Fibroblast of lung (primary cell): Measurements from ENCODE around the gene MAMDC4. TPM values are rescaled to one million over a fixed set of nuclear protein-coding genes. Genes with fewer than 3 reads are reported as not detected.
"Not testable (repeated sequence)": the region's sequence is repeated elsewhere in the genome, so short reads cannot be mapped to it uniquely, and the experiment has no call there.

Source experiments
- DNase-seq, 2 donors: peaks; one replicate each; pipeline versions ENCODE4 v3.0.0 to v3.0.0-alpha.2; 2010; ENCODE audit warnings: low read depth in 2 of 2
- H2AFZ ChIP-seq: 2 replicates; pipeline ENCODE4 v1.5.1; 2012; ENCODE audit warnings: low read length, control low read depth, inconsistent platforms
- H3K27ac ChIP-seq: 2 replicates; pipeline ENCODE4 v1.5.1; 2011; ENCODE audit warnings: low read length, control low read depth; ENCODE audit not compliant: insufficient read depth
- H3K27me3 ChIP-seq: 2 replicates; pipeline ENCODE4 v1.5.1; 2011; ENCODE audit warnings: mild to moderate bottlenecking, low read length; ENCODE audit not compliant: control insufficient read depth, insufficient read depth
- H3K36me3 ChIP-seq: 2 replicates; pipeline ENCODE4 v1.5.1; 2011; ENCODE audit warnings: low read length; ENCODE audit not compliant: control insufficient read depth, insufficient read depth
- H3K4me1 ChIP-seq: 2 replicates; pipeline ENCODE4 v1.5.1; 2011; ENCODE audit warnings: low read length; ENCODE audit not compliant: control insufficient read depth, insufficient read depth; ENCODE audit errors: extremely low read depth
- H3K4me2 ChIP-seq: 2 replicates; pipeline ENCODE4 v1.5.1; 2011; ENCODE audit warnings: low read length, control low read depth; ENCODE audit not compliant: insufficient read depth; ENCODE audit errors: extremely low read depth
- H3K4me3 ChIP-seq, 4 experiments: fragments of 200-600 bp in 1 of 4; sonication (generic) in 1 of 4; replicated peaks in 1 of 4; 2 replicates each; pipeline ENCODE4 v1.5.1; 2011 to 2016; ENCODE audit warnings: low read length in 4 of 4, low read depth in 3 of 4, mild to moderate bottlenecking in 3 of 4, control low read depth in 2 of 4, inconsistent platforms in 1 of 4, mixed read lengths in 1 of 4; ENCODE audit not compliant: insufficient read depth in 1 of 4; ENCODE audit errors: control extremely low read depth in 1 of 4
- H3K79me2 ChIP-seq: 2 replicates; pipeline ENCODE4 v1.5.1; 2012; ENCODE audit warnings: mild to moderate bottlenecking, low read length, inconsistent platforms; ENCODE audit not compliant: control insufficient read depth, insufficient read depth
- H3K9ac ChIP-seq: 2 replicates; pipeline ENCODE4 v1.5.1; 2011; ENCODE audit warnings: mild to moderate bottlenecking, low read length, control low read depth; ENCODE audit not compliant: insufficient read depth
- H3K9me3 ChIP-seq: 2 replicates; pipeline ENCODE4 v1.5.1; 2012; ENCODE audit warnings: low read depth, low read length; ENCODE audit not compliant: control insufficient read depth, insufficient read depth
- H4K20me1 ChIP-seq: 2 replicates; pipeline ENCODE4 v1.5.1; 2011; ENCODE audit warnings: low read length; ENCODE audit not compliant: control insufficient read depth, insufficient read depth; ENCODE audit errors: extremely low read depth
- CTCF ChIP-seq, 2 donors: IDR thresholded peaks in 1 of 2; conservative IDR thresholded peaks in 1 of 2; 1 replicate in 1 of 2; 2 replicates in 1 of 2; pipeline ENCODE4 v1.5.1; 2011 to 2012; ENCODE audit warnings: low read length in 2 of 2, control low read depth in 1 of 2, inconsistent platforms in 1 of 2, low read depth in 1 of 2, mild to moderate bottlenecking in 1 of 2
- EZH2 ChIP-seq: IDR thresholded peaks from 2 replicates; pipeline ENCODE4 v1.5.1; 2012; ENCODE audit warnings: low read length, control low read depth, mild to moderate bottlenecking; ENCODE audit errors: missing control alignments
- polyA plus RNA-seq, 2 donors: library from polyadenylated mRNA; depleted of rRNA in 1 of 2; stranded (reverse) in 1 of 2; unstranded in 1 of 2; fragments of >200 nt; gene quantifications; 2 replicates each; pipeline ENCODE4 v1.2.1, GENCODE V29; 2011 to 2012; ENCODE audit warnings: missing spikeins in 1 of 2
- total RNA-seq: library from RNA; depleted of rRNA; stranded (reverse); fragments of >200 nt; gene quantifications from 2 replicates; pipeline ENCODE4 v1.2.1, GENCODE V29; 2014

MAMDC4 gene
- total and polyA plus RNA-seq, 2 donors (not counting 1 experiment from before 2014, with no cell fraction given), result 0.37 to 4.6 TPM

GRCh38 chr9:136835932-136836904 lies 15.9 kb upstream of the MAMDC4 start:
- Histone ChIP-seq H3K4me3 (no peak overlapping the region), H3K4me2 (no peak overlapping the region), H3K4me1 (peaks cover 2% of the 10 kb centered on the region), H3K9ac (no peak overlapping the region), H2AFZ (no peak overlapping the region), H3K36me3 (peaks cover 16% of the 10 kb centered on the region), H3K9me3 (no peaks in the 10 kb centered on the region), H3K27me3 (no peaks in the 10 kb centered on the region), H4K20me1 (no peaks in the 10 kb centered on the region), H3K27ac (no peak overlapping the region), H3K79me2 (no peaks in the 10 kb centered on the region)
- TF ChIP-seq EZH2 (no peak), CTCF (conservative IDR thresholded peaks at IDR 0.05 in 1 of 2, IDR thresholded peaks at IDR 0.05 in 1 of 2; ENCODE audit: low read depth in 1 of 2, low read length in 2 of 2) (no peak)
- DNase-seq, result no peak

DNA sequence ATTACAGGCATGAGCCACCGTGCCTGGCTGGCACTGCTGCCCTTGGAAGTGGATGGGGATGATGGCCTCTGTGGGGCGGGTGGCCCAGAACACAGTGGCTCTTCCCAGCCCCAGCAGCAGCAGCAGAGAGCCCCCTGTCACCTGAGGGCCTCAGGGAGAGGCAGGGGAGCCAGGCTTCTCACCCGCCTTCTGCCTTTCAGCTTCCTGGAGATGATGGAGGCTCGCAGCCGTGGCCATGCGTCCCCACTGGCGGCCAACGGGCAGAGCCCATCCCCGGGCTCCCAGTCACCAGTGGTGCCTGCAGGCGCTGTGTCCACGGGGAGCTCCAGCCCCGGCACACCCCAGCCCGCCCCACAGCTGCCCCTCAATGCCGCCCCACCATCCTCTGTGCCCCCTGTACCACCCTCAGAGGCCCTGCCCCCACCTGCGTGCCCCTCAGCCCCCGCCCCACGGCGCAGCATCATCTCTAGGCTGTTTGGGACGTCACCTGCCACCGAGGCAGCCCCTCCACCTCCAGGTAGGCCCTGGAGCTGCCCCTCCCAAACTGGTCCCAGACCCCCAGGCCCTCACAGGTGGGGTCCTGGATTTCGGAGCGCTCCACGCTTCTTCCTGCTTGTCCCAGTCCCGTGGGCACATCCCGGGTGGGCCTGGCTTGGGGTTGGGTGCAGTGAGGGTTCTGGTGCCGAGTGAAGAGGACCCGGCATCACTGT lies 14.8 kb upstream of the MAMDC4 start:
- no peak for DNase-seq
- H3K79me2 ChIP-seq, result no peaks in the 10 kb centered on the region
- no peaks in the 10 kb centered on the region for H3K9me3 ChIP-seq
- H4K20me1 ChIP-seq, result no peaks in the 10 kb centered on the region
- H3K27me3 ChIP-seq, result no peaks in the 10 kb centered on the region
- peaks cover 8% of the 10 kb centered on the region for H3K4me1 ChIP-seq
- no peak overlapping the region for H2AFZ ChIP-seq
- H3K27ac ChIP-seq, result no peak overlapping the region
- H3K9ac ChIP-seq, result no peak overlapping the region
- TF ChIP-seq EZH2, result no peak
- TF ChIP-seq CTCF (conservative IDR thresholded peaks at IDR 0.05 in 1 of 2, IDR thresholded peaks at IDR 0.05 in 1 of 2; ENCODE audit: low read depth in 1 of 2, low read length in 2 of 2), result no peak
- no peak overlapping the region for H3K4me3 ChIP-seq
- peaks cover 12% of the 10 kb centered on the region for H3K36me3 ChIP-seq
- no peak overlapping the region for H3K4me2 ChIP-seq

DNA sequence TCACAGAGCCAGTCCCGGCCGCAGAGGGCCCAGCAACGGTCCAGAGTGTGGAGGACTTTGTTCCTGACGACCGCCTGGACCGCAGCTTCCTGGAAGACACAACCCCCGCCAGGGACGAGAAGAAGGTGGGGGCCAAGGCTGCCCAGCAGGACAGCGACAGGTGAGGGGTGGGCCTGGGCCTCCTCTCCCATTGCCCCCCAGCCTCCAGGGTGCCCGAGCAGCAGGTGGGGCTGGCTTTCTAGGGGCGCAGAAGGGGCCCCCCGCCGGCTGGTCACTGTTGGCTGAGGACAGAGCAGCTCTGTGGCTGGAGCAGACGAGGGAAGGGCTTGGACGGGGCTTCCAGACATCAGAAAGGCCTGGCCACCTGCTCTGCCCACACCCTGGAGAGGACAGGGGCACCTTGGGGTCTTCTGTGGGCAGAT lies 14.3 kb upstream of the MAMDC4 start:
- H3K36me3 ChIP-seq, result peaks cover 12% of the 10 kb centered on the region
- not testable (repeated sequence) for H4K20me1 ChIP-seq, H2AFZ ChIP-seq, H3K79me2 ChIP-seq, H3K27me3 ChIP-seq, H3K4me3 ChIP-seq, DNase-seq, H3K4me2 ChIP-seq, H3K4me1 ChIP-seq, H3K9me3 ChIP-seq, H3K9ac ChIP-seq, H3K27ac ChIP-seq
